ENCODE measurements around the gene NRL.

NRL gene

DNA sequence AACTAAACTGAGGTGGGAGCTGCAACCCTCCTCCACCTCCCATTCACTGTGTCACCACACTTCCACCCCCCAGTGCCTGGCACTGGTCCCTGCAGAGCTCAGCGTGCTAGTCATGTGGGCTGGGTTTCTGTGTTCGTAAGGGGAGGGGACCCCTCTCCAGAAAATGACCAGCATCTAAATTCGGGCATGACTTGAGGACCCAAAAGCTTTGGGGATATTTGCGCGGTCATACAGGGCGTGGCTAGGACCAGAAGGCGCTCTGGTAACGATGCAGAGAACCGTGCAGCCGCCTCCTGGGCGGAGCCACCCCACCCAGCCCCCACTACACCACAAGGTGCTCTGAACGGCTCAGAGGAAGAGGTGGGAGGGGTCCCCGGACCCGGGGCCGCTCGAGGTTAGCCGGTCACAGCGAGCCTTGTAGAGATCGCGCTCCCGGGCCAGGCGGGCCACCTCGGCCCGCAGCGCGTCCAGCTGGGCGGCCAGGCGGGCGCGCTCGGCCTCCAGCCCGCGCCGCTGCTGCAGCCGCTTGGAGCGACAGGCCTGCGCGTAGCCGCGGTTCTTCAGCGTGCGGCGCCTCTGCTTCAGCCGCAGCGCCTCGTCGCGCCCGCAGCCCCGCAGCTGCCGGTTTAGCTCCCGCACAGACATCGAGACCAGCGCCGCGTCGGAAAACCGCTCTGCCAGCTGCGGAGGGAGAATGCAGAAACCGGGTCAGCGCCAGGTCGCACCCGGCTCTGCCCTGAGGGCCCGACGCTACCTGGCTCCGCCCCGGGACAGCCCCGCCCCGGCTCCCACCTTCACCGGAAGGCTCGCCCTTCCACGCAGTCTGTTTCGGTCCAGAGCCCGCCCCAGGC is 33.6 kb downstream of the NRL start:
- peak; percentile 54 to 71 for DNase-seq (ENCODE audit: low read depth in 2 of 2)

DNA sequence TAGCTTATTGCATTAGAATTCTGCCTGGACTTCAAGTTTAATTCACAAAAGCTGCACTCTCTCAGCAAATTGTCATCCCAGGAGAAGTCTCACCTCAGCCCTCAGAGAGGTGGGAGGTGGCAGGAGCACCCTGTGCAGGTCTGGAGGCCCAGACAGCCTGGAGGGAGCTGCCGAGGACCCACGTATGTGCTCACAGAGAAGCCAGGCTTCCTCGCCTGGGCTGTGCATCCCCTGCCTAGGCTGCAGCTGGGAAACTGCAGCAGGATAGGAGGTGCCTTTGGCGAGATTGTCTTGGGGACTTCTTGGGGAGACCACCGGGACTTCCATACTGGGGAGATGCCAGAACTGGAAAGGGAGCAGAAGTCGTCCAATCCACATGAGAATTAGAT is 34.6 kb downstream of the NRL start:
- no peak for DNase-seq (ENCODE audit: low read depth in 2 of 2)

DNA sequence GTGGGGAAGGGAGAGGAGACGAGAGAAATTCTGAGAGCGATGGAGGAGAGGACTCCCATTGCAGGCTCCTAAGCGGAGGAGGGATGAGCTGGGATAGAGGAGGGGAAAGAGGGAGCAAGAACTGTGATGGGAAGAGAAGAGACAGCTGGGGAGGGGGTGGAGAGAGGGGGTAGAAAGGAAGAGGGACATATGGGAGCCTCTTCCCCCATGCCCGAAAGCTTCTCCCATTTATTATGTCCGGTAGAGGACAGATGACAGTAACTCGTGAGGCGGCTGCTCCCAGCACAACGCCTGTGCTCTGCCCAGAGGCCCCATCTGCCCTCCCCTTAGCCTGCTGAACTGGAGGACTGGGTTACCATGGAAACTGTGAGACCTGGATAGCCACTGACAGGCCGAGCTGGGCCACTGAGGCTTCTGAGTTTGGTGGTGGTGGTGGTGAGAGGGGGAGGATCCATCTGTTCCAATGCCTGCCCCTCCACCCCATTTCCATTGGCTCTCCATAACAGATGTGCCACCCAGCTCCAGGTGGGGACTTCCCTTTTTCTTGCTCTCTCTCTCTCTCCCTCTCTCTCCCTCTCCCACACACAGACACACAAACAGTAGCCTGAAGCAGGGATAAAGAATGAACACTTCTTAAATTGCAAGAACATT is 35.1 kb downstream of the NRL start:
- no peak for DNase-seq (ENCODE audit: low read depth in 2 of 2)

GRCh38 chr14:24078146-24078545 is 36.6 kb downstream of the NRL start:
- DNase-seq (ENCODE audit: low read depth in 2 of 2), result no peak

DNA sequence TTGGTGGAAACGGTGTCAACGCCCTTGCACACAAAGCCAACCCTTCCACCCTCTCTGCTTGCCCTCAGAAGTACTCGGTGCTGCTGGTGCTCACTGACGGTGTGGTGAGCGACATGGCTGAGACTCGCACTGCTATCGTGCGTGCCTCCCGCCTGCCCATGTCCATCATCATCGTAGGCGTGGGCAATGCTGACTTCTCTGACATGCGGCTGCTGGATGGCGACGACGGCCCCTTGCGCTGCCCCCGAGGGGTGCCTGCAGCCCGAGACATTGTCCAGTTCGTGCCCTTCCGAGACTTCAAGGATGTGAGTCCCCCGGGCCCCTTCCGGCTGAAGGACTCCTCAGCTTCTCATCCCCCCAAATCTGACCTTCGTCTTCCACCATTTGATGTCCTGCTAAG is 37.7 kb downstream of the NRL start:
- no peak for DNase-seq (ENCODE audit: low read depth in 2 of 2)

DNA sequence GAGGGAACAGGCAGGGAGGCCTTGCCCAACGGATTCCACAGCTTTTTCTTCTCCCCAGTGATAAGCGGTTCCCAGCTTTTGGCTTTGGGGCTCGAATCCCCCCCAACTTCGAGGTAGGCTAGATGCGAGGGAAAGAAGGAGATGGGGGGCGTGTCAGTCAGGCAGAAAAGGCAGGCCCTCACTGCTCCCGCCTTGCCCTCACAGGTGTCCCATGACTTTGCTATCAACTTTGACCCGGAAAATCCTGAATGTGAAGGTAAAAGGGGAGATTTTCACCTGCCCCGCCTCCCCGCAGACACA is 38.5 kb downstream of the NRL start:
- DNase-seq (ENCODE audit: low read depth in 2 of 2), result no peak

DNA sequence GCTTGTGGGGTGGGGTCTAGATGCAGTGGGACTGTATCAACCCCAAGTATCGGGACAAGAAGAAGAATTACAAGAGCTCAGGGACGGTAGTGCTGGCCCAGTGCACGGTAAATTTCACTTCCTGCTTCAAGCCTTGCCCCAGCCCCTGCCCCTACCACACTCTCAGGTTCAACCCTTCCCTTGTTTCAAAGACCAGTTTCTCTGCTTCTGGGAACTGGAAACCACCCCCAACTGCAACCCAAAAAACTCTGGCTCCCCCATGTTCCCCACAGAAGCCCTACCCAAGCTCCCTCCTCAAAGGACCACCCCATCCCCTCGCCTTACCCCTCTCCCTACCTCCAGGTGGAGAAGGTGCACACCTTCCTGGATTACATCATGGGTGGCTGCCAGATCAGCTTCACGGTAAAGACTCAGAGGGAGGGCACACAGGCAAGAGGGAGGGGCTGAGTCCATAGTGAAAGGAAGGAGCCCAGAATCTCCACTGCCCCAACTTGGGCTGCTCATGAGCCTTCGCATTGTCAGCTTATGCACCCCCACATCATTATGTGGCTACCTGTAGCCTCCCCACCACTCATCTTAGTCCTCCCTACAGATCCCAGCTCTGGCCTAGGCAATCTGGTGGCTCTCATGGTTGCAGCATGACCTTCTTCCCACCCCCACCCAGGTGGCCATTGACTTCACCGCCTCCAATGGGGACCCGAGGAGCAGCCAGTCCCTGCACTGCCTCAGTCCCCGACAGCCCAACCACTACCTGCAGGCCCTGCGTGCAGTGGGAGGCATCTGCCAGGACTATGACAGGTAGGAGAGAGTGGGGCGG is 39.1 kb downstream of the NRL start:
- no peak for DNase-seq (ENCODE audit: low read depth in 2 of 2)

DNA sequence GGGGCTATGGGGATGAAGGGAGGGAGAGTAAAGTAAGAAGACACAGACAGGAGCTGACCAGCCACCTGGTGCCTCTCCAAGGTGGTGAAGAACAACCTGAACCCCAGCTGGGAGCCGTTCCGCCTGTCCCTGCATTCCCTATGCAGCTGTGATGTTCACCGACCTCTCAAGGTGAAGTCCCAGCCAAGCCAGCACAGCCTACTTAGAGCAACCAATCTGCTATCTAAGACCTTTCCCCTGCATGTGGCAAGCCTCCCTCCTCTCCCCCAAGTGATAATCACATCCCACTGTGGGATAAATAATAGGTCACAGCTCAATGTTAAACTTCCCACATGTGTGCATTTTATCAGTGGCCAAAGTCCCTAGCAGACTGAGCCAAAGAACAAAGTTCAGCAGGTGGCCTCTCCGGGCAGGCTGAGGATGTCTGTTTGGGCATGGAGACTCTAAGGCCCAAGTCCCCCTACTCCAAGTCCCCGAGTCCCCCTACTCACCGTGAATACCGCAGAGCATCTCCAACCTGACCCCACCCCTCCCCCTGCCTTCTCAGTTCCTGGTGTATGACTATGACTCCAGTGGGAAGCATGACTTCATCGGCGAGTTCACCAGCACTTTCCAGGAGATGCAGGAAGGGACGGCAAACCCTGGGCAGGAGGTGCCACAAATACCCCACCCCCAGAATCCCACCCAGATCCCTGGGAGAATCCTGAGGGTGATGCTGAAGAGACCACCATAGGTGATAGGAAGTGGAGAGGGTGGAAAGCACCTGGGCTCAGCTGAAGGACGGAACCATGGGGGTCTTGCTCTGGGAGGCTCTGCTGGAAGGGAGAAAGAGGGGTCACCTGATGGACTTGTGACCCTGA is 39.9 kb downstream of the NRL start:
- DNase-seq (ENCODE audit: low read depth in 2 of 2), result no peak

DNA sequence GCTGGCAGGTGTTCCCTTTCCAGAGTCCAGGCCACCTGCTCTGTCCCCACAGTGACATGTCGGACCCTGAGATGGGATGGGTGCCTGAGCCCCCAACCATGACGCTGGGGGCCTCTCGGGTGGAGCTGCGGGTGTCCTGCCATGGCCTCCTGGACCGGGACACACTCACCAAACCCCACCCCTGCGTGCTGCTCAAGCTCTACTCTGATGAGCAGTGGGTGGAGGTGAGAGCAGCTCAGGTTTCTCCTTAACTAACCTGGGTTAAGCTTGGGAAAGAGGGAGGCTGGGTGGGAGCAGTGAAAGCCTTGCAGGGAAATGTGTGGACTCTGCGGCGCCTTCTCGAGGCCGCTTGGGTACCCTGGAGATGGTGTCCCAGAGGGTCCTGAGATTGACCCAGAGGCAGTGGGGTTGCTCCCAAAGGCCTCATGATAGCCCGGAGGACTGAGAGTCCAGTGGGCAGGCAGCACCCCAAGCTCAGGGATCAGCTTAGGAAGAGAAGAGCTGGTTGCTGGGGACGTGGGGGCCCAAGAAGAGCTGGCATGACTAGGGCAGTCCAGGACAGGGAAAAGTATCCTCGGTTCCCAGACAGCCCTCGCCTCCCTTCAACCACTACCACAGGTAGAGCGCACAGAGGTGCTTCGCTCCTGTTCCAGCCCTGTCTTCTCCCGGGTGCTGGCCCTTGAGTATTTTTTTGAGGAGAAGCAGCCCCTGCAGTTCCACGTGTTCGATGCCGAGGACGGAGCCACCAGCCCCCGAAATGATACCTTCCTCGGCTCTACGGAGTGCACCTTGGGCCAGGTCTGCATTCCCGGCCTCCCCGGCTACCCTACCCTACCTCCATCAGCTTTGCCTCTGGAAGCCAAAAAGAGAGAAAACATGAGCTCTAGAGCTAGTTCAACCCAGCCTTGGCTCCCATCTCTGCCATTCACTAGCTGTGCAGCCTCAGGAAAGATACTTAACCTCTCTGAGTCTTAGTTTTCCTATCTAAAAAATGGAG is 41.6 kb downstream of the NRL start:
- DNase-seq (ENCODE audit: low read depth in 2 of 2), result no peak

DNA sequence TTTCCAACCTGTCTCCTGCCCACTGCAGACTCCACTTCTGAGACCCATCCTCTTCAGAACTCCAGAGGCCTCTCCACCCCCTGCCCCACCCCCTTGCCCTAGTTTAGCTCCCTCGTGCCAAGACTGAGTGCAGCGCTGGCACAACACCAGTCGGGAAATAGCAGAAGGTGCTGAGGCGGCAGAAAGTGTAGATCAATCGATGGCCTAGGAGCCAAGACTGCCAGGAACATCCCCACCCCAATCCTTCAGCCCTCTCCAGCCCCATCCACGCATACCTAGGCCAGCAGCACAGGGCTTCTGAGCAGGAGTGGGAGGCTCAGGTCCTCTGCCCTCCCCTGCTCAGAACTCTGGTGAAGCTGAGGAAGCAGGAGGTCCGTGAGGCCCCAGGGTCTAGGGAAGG is 42.3 kb downstream of the NRL start:
- DNase-seq (ENCODE audit: low read depth in 2 of 2), result no peak

DNA sequence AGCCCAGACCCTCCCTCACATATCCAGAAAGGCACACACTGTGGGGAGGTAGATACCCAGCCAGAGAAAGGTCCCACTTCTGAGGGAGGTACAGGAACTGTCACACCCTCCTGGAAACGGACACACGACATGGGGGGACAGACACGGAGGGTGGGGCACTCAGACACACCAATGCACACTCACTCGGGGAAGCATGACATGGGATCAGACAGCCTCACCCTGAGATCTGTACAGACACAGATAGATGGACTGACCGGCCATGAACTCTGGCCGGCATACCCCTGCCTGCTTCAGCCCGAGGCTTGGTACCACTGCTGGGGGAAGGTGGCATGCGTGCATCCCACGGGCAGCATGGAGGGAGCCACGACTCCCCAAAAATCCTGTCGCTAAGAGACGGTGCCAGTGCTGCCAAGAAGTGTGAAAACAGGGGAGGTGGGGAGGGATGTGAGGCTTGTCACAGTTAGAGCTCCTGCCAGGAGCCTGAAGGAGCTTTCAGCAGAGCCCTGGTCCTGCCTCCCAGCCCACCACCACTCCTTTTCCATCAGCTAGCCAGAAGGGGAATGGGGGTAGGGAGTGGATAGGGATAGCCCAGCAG is 42.8 kb downstream of the NRL start:
- DNase-seq (ENCODE audit: low read depth in 2 of 2), result no peak

DNA sequence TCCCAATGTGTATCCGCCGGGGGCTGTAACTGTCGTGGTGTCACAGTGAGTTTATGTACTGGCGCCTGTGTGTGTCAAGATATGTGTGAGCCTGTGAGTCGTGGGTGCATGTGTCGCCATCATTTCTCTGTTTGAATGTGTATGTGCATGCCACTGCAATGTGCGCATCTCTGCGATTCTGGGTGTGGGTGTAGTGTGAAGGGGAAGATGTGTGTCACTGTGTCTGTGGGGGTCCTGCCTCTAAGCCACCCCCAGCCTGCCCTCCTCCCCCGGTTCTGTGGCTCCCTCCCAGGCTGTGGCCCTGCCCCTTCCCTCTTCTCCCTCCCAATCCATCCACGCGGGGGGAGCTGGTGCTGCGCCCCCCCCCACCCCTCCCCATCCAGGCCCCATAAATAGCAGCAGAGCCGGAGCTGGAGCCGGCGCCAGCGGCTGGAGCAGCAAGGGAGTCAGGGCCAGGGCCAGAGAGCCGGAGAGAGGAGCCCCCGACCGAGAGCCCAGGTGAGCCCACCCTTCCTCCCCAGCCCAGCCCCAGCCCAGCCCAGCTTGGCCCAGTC is 43.5 kb downstream of the NRL start, which contains the start of gene CPNE6:
Gene CPNE6 (plus strand): TSS at position 419 of the 554 bp plus-strand sequence. CDS start 1,375 bp downstream, outside the sequence.
- DNase-seq (ENCODE audit: low read depth in 2 of 2), result no peak

DNA sequence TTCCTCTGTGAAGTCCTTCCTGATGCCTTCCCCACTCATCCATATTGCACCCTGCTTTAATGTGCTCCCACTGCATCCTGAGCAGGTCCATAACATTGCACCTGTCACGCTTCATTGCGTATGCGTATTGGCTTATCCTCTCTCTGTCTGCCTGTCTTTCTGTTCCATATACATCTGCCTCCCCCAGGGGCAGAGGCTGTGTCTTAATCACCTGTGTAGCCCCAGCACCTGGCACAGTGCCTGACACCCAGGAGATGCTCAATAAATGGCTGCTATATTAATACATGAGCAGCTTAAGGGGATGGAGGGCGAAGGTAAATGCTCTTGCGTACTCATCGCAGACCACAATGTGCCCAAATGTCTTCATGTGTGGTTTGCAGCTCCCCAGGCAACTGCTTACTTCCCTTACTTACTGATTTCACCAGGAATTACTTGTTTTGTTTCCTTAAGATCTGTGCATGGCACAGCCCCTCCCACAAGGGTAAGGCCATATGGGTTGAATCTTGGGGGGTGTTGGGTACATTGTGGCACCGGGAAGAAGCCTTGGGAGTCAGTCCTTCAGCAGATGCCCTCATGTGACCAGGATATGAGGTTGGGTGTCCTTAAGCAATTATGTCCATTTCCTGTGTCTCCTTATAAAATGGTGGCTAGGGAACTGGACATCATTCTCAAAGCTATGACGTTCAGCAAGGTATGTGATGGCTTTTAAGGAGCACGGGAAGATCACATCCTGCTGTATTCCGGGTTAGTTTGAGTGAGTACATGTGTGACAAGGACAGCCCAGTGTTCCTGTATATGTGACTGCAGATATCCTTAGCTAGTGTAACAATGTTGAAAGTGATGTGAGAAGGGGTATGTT is 44.2 kb downstream of the NRL start:
- no peak for DNase-seq (ENCODE audit: low read depth in 2 of 2)

DNA sequence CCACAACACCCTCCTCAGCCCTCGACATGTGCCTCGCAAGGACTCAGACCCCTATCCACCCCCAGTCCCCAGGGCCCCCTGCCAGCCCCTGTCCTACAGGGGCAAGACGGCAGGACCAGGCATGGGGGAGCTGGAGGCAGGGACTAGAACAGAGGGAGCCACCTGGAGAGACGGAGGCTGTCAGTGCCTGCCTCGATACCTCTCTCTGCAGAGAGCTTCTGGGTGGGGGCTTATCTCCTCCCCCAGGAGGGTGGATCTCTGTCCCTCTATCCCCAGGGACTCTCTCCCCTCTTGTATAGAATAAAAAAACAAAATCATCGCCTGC is 45.4 kb downstream of the NRL start:
- DNase-seq (ENCODE audit: low read depth in 2 of 2), result no peak

GRCh38 chr14:24068711-24069410 is 45.9 kb downstream of the NRL start:
- no peak for DNase-seq (ENCODE audit: low read depth in 2 of 2)

DNA sequence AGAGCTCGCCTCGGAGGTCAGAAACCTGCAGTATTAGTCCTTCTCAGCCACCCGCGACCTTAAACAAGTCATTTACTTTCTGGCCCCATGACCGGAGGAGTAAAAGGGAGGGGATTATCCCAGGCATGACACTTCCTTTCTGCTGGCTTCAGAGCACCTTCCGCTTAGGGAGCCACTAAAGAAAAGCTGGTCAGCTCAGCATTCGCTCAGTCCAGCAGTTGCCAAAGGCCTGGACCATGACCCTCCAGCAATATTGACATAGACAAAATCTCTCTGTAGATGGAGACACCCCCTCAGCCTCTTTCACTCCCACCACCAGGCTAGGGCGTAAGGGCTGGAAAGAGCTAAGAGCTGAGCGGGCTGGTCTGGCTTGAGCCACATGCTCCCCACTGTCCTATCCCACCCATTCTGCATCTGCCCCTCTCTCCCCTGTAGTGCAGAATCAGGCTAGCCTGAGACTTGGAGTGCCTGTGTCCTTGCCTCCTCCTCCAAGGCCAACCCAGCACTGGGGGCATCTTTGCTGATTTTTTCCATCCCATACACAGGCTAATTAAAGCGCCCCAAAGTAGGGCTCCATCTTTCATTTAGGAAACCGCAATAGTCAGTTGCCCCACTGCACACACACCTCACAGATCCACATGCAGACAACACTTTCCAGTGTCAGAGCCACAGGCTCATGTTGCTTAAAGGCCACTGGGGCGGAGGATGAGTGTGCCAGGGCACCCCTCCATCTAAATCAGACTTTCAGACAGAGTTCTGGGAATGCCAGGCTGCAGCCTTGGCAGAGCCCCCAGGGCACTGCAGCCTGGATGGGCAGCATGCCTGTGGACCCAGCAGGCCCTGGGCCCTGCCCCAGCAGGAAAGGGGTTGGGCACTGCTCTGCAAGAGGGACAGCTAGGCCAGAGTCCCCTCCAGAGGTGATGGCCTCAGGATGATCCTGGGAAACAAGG is 47.3 kb downstream of the NRL start:
- no peak for DNase-seq (ENCODE audit: low read depth in 2 of 2)

GRCh38 chr14:24066496-24067132 is 48.1 kb downstream of the NRL start:
- no peak for DNase-seq (ENCODE audit: low read depth in 2 of 2)
